DMS79 treated with DMSO at 0.1 percent for 48 hours (cell line): ENCODE results near the gene DDX5.
"Not testable (repeated sequence)": the region's sequence is repeated elsewhere in the genome, so short reads cannot be mapped to it uniquely, and the experiment has no call there.

Experiments
- DNase-seq: peaks from one replicate; lab custom pipeline; 2025; lab: John Stamatoyannopoulos, UW

The DDX5 gene

DNA sequence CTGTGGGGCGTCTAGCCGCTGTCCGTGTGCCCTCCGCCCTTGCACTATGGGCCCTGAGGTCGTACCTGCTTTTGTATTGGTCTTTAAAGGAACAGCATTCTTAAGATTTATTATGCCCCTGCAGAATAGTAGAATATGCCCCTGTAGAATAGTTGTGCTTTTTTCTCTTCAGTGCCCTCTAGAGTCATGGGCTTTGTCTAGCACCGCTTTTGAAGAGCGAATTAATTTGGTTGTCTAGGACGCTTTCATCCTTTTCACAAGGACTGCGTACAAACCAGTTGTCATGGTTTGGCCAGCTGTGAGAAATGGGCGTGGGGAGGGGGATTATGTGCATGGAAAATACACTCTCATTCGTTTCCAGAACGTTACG, 1.3 kb upstream of the DDX5 start:
- DNase-seq, result peak; percentile 32

DNA sequence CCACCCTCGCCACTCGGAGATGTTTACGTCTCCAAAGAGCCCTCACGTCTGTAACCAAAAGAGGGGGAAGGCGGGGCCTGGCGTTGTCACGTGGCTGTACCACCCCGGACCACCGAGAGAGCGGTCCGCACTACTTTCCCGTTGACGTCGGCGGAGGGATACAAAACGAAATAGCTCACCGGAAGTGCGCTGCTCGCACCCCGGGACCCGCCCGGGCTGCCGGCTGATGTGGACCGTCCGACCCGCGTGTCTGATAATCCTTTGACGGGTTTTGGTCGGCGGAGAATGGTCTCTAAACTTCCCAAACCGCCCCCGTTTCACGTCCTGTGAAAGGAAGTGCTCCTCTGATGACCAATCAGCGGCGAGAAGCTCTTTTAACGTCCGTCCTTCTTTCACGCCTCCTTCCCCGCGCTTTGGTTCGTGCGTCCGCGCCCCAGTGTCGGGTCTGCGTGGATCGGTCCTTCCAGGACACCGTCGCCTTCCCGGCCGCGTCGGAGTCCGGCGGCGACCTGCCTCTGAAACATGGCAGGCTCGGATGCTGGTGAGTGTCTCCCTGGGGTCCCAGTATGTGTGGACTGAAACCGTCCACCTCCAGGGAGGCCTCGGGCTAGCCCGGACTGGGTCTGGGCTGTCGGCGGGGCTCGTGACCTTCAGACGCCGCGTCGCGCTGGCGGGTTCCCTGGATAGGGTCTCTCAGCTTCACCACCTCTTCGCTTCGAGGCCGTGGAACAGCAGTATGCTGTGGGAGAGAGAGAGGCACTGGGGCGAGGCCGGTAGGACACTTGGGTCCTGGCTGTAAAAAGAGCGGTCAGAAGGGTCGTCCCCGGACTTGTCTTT, 705 bp upstream of the DDX5 start, which contains the start of gene CEP95:
TSS of gene CEP95 (plus strand) at position 402 of the 837 bp plus-strand sequence. CDS start at position 523, 121 bp downstream.
- peak; percentile 88 for DNase-seq

DNA sequence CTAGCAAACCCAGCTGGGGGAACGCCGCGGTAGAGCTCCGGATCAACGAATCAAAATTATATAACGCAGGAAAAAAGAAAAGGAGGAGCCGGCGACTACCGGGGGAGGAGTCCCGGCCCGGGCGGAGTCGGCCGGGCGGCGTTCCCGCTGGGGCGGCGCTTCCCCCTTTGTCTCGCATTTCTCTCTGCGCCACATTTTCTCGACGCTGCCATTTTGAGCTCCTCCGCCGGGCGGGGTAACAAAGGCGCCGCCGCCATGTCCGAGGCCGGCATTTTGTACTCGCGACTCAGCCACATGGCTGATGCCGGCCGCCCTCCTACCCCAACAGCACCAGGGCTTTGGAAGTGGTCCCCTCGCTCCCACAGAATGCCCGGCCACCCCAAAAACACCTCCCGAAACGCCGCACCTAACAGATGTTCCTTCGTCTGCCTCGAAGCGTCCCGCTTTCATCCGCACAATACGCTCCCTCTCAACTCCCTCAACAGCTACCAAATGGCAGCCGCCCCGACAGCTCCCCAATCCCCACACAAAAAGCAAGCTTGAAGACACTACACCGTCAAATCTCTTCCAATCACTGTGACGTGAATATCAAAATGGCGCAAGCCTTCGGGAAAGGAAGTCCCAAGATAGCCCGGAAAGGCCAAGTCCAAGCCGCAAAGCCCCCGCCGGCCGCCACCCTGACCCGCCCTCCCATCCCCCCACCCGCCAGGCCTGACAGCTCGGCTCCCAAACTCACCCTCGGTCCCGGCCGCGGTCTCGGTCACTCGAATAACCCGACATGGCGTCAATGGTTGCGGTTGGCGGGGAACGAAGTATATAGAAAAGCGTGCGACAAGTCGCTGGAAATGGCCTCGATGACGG, 519 bp downstream of the DDX5 start:
- peak; percentile 68 for DNase-seq

DNA sequence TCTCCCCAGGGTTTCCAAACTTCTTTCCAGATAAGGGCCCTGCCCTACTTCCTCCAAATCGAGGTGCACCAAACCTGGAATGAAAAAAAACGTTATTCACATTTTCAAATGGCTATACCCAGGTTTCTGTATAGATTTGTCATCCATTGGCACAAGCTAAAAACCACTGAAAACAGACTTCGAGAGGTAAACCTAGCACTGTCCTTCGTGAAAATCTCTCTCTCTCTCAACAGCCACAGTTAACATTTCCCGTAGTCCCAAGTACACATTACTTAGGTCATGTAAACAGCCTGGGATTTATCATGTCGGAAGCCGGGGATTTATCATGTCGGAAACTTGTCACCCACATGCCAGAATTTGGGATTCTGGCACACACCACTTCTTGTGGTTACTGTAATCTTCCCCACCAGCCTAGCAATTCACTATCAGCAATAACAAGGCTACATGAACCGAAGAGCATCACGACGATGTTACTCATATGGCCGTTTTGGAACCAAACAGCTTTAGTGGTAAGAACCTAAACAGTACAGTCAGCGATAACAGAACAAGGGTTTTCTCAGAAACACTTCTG, 1.2 kb downstream of the DDX5 start:
- no peak for DNase-seq

DNA sequence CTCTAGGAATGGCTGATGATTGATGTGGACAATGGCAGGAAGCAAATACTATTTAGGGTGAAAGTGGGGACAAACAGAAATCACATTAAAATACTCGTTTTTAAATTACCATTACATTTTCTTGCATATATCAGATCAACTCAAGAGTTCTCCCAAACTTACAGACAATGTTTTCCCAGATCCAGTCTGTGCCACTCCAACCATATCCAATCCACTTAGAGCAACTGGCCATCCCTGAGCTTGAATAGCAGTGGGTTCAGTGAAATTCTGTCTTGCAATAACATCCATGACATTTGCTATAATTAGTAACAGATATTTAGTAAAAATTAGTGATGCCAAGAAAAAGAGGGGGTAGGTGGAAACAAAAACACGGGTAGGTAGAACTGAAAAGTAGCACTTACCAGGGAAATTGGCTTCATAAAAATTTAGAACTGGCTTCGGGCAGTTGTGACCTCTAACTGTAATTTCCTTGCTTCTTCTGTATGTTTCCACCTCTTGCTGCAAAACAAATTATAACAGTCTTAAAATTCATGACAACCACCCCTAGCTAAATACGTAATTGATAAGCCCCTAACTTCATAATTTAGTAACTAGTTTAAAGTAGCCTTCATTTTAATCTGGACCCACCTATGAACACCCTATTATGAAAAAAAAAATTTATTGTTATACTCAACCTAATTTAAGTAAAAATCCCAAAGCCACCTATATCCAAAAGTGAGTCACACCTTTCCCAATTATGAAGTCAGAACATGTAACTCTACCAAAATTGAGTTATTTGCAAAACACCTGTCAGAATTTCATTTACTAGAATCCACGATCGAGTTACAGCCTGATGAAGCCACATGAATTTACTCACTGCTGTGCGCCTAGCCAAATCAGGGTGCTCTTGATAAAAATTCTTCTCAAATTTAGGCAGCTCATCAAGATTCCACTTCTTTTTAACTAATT, 2.0 kb downstream of the DDX5 start:
- DNase-seq, result no peak

DNA sequence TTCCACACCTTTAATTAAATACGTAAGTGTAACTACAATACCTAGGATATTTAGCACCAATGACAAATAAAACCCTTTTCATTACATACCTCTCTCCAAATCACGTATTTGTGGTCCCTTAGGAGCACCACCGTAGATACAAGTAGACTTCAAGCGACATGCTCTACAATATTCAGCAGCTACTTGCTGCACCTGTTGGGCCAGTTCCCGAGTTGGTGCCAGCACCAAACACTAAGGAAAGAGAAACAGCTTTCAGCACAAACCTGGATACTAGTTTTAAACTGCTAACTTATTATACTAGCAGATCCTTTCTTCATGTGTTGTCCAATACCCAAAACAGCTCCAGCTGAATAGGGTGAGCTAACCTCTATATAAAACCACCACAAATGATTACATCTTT, 2.7 kb downstream of the DDX5 start:
- DNase-seq, result no peak

DNA sequence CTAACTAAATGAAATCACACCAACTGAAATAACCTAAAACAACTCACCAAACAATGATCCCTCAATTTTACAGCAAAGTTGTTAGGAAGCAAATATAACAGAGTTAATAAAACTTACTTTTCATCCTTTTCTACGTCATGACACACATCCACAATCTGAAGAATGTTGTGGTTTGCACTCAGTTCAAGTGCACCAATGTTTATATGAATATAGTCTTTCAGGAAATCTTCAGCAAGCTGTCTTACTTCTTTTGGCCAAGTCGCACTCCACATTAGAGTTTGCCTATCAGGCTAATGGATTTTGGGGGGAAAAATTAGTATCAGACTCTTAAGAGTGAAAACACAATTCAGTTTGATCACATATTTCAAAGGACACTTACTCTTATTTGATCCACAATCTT, 3.3 kb downstream of the DDX5 start:
- DNase-seq, result no peak

DNA sequence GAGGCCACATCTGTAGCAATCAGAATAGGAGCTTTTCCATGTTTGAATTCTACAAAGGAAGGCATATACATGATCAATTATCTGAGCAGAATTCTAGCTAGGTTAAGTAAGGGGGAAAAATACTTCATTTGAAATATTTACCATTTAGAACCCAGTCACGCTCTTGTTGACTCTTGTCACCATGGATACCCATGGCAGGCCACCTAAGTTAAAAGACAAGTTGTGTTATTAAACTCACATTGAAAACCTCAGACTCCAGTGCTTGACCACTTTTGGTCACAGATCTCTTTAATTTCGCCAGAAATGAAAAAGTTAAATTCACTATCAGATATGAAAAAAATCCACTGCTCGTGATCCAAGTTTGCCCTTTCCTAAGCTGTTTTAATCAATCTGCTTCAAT, 4.1 kb downstream of the DDX5 start:
- DNase-seq, result no peak

DNA sequence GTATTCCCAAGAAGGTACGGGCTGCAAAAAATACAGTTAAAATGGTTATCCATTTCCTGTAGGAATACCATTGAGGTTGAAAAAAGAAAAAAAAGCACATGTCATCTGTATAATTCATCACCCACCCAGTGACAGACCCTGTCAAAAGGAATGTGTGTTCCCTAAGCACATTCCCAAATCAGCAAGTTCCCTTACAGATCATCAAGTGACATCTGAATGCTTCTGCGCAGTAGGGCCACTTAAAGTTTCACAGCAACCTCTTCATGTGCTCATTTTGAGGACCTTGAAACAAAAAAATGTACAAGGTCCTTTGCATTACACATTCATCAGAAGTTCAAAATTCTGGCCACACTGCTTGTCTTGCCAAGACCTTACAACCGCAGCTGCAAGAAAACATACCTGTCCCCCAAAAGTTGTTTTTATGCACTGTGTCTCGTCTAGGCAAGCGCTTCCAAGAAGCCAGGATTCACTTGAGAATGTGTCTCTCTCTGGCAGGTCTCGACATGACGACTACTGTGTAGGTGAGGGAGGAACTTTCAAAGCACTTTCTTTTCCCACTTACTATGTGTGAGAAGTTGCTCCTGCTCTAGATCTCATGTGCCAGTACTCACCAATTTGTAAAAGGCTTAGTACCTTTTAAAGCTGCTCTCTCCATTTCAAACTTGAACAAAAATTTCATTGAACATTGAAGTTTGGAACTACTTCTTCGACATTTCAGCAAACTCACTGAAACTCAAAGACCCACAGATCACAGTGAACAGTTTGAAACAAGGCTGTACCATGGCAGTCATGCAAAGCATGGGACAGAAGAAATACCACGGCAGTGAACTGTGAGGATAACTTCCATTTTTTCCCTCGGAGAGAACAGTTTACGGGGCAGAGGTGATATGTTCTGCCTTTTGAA, 5.0 kb downstream of the DDX5 start:
- DNase-seq, result no peak

DNA sequence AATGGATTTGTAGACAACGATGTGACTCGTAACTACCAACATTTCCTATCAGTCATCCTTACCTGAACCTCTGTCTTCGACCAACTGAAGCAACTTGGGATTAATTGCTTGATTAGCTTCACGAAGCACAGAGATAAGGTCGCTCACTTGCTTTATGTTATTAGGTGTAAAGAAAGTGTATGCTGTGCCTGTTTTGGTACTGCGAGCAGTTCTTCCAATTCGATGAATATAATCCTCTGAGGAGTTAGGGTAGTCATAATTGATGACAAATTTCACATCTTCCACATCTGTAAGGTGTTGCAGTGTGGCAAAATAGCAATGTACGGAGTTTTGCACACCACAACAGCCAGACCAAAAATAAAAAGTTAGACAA, 5.6 kb downstream of the DDX5 start:
- no peak for DNase-seq

DNA sequence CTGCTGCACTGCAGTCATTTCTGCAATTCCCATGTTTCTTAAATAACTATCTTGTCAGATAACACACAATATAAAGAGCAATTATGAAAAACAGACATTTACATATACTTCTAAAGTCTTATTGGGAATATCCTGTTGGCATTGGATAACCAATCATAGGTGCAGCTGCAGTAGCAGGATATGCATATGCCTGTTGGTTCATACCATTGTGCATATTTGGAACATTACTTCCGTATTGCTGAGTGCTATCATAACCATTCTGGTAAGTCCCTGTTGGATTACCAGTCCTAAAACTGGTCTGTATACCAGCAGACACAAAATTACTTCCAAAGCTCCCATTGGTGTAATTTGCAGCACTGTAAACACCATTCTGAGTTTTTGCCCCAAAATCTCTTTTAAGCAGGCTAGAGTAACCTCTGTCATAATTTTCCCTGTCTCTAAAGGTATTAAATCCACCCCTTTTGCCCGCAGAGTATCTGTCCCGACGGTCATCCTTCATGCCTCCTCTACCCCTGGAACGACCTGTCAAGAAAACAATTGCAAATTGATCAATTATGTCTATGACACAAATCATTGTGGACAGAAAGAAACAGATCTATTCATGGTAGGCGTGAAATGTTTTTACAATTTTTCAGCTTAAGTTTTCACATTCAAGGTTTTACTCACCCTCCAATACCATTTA, 6.1 kb downstream of the DDX5 start:
- no peak for DNase-seq

DNA sequence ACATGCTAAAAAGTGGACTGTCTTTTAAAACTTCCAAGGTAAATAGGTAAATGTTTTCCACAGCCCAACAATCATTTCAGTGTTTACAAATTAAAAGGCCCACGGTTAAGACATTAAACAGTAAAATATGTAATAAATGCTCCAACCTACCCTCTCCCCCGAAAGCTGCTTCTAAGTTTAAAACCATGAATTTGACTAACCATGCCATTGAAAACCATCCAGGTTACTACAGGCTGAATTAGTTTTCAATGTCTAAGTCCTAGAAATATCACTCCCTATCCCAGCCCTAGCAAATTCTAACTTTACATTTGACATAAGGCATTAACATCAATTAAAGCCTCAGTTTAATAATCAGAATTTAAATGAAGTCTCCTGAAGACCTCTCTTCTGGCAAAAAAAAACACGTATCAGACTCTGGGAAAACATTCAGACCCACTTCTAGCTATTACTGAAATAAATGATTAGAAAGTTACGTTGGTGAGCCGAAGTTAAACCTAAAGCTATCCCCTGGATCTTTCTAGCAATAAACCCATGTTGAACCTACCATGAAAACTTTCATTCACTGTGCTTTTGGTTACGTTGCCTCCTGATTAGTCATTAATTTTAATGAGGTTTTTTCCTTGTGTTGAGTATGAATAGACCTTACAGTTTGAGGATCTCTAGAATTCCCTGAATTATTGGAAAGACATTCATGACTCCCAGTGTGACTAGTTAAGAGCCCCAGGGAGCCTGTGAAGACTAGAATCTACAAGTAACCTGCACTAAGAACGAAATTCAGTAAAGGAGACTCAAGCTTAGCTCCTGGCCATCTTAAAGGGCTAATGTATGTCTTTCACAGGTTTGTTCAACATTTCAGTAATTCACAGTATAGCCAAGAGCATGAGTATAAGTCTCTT, 7.5 kb downstream of the DDX5 start:
- no peak for DNase-seq

DNA sequence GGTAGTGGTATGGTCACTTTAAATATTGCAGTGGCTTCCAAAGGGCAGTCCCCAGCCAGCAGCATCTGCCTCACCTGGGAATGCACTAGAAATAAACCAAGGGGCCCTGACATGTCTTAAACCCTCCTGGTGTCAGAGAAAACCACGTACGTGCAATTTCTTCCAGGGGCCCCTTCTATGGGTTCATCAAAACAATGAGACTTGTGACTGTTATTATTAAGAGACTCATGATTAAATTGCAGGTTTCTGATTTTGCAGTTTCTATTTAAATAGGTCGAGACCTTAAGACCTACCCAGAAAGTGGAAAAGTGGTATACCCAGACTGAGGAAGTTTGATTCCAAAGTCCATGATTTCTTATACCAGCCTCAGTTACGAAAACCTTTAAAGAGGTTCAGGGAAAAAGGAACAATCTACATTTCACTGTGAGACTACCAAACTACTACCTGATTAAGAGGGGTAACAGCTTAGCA, 8.5 kb downstream of the DDX5 start:
- no peak for DNase-seq

DNA sequence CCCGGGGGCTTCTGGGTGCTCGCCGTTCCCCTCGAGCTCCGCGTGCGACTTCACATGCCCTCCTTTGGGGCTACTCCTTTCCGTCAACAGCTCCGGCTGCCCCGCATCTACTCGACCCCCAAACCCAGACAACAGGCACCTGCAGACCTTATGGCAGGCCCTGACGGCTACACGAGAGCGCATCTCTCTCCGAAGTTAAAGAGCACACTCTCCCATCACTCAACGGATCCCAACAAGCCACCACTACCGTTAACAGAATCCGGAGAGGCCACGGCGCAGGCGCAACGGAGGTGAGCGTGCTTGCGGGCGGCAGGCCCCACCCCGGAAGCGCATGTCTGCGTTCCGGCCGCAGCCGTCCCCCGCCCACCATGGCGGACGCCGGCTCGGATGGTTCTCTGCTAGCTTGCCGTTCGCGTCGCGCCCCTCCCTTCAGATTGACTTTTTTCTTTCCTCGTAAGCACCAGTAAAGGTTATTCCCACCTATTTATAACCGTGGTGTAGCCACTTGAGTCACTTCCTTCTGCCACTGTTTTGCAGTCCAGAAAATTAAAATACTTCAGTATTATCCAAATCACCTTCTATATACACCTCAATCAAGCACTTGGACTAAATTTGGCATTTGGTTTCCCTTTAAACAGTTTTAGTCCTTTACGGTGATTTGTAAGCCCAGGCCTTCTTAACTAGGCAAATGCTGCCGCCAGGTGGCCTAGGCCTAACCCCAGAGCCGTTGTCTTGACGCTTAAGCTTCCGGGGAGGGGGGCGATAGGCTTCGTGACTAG, 9.1 kb downstream of the DDX5 start, which contains the start of gene POLG2:
TSS of gene POLG2 (minus strand) at position 269 of the 779 bp plus-strand sequence. CDS start at position 183, 86 bp downstream.
- peak; percentile 67 for DNase-seq

DNA sequence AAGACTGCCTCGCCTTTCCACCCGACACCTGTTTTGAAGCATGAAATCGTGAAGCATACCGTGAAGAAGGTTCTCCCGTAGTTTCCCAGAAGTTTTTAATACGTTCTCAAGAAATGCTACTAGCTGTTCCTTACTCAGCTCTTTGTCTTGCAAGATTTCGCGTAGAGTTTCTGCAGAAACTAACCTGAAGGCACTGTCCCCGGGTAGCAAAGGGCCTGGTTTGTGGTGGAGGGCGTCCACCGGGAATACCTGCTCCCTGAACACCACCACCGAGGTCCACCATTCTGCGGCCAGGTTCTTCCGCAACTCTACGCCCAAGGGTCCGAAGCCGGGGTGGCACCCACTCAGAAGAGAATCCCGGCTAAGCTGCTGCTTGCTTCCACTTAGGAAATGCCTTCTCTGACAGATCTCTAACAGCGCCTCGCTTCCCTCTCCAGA, 9.7 kb downstream of the DDX5 start:
- no peak for DNase-seq

DNA sequence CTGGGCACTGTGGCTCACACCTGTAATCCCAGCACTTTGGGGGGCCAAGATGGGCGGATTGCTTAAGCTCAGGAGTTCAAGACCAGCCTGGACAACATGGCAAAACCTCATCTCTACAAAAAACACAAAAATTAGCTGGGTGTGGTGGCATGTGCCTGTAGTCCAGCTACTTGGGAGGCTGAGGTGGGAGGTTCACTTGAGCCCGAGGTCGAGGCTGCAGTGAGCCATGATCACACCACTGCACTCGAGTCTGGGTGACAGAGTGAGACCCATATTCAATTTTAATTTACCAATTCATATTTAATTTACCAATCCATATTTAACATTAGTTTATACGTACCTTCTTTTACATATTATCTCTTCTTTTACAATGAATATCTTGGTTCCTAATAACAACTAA, 10.8 kb downstream of the DDX5 start:
- not testable (repeated sequence) for DNase-seq

DNA sequence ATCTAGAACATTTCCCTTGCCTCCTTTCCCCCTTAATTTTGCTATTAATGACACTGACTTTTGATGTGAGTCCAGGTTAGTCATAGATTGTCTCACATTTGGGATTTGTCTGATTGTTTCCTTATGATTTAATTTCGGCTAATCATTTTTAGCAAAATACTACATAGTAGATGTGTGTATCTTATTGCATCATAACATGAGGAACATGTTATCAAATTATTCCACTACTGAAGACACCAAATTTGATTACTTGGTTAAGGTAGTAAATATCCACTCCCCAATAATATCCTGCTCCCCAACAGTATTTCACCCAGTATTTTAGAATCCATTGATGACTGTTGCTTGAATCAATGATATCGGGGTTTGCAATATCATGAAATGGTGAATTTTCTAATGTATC, 12.0 kb downstream of the DDX5 start:
- no peak for DNase-seq
